ENCODE data around the gene NMNAT1. TPM values are rescaled to one million over a fixed set of nuclear protein-coding genes. Genes with fewer than 3 reads are reported as not detected.

The NMNAT1 gene
- total and polyA plus RNA-seq, 2 of the 8 experiments (the other 6 are each of a cell fraction or from before 2014, with no cell fraction given): 2.0 to 2.5 TPM

- no peak overlapping the region for H3K23ac ChIP-seq (ENCODE audit: insufficient read length)
- H4K91ac ChIP-seq (replicated peaks; ENCODE audit: insufficient read length, low read length): peak overlapping the region; percentile 17
- no peak overlapping the region for H2BK20ac ChIP-seq (ENCODE audit: low read length)
- no peak overlapping the region for H3K18ac ChIP-seq (ENCODE audit: extremely low read depth, low read length)
- H2AFZ ChIP-seq (ENCODE audit: low read length): no peak overlapping the region
- no peak overlapping the region for H3K56ac ChIP-seq (replicated peaks; ENCODE audit: insufficient read length, low read depth, low read length)
- H2BK12ac ChIP-seq (ENCODE audit: low read depth, low read length): no peak overlapping the region
- H3K79me2 ChIP-seq (ENCODE audit: control insufficient read depth in 1 of 2, insufficient read depth in 2 of 2, low read length in 2 of 2): peaks cover 7 to 32% of the 10 kb centered on the region in 2 experiments; a peak in 2 of 4 replicates
- DNase-seq (ENCODE audit: low read depth in 1 of 2, low spot score in 2 of 2) (no peak), FAIRE-seq (no peak)
- no peak for TF ChIP-seq GTF2F1 (IDR thresholded peaks at IDR 0.05; ENCODE audit: borderline replicate concordance, low read depth, low read length)
- no peak for TF ChIP-seq TAF7 (optimal IDR thresholded peaks at IDR 0.05; ENCODE audit: borderline replicate concordance, low read depth, low read length)
- no peak for TF ChIP-seq EGR1 (IDR thresholded peaks at IDR 0.05; ENCODE audit: borderline replicate concordance, low read depth, low read length)
- TF ChIP-seq TAF1 (IDR thresholded peaks at IDR 0.05; ENCODE audit: low read depth, low read length): no peak
- no peak for TF ChIP-seq KDM4A (IDR thresholded peaks at IDR 0.05; ENCODE audit: low read depth, low read length, severe bottlenecking)
- no peak for TF ChIP-seq POU5F1 (IDR thresholded peaks at IDR 0.05; ENCODE audit: low read depth, low read length)
- TF ChIP-seq BRCA1 (IDR thresholded peaks at IDR 0.05; ENCODE audit: low read depth, low read length): no peak
- no peak for TF ChIP-seq KDM5A (IDR thresholded peaks at IDR 0.05; ENCODE audit: low read length)
- no peak overlapping the region for H3K4me2 ChIP-seq (ENCODE audit: insufficient read depth in 1 of 2, low read depth in 2 of 2, low read length in 2 of 2)
- ChIA-PET POLR2A (ENCODE audit: partially characterized antibody) (interaction anchor here (1.3 kb wide), 1 partner anchor 17 kb away, joined by 5 read pairs; no protein-coding TSS in a partner anchor), CTCF (ENCODE audit: partially characterized antibody) (interaction anchor here (0.6 to 3.3 kb wide), 4 partner anchors 17 to 36 kb away, joined by 3 to 13 read pairs (median 6); partner anchors contain the start of gene NMNAT1)
- no peaks in the 10 kb centered on the region for H3K9me3 ChIP-seq (ENCODE audit: insufficient read depth in 2 of 2, low read depth in 1 of 2, low read length in 1 of 2)
- H4K5ac ChIP-seq (ENCODE audit: insufficient read length, low read depth, low read length): no peak overlapping the region
- no peak overlapping the region for H3K14ac ChIP-seq (ENCODE audit: insufficient read length)
- H3K27ac ChIP-seq (ENCODE audit: low read depth, low read length): no peak overlapping the region
- H3K79me1 ChIP-seq (ENCODE audit: low read depth, low read length): peaks cover 13% of the 10 kb centered on the region
- no peak overlapping the region for H2AK5ac ChIP-seq (ENCODE audit: low read depth, low read length)
- no peak overlapping the region for H3K4me3 ChIP-seq (ENCODE audit: extremely low read depth in 1 of 4, insufficient read depth in 2 of 4, low read depth in 3 of 4, low read length in 4 of 4)
- peak overlapping the region; percentile 53; the same call in 1 of the 2 replicates for H4K8ac ChIP-seq (ENCODE audit: extremely low read depth, insufficient read depth, low read length)
- H4K20me1 ChIP-seq (replicated peaks in 1 of 2; ENCODE audit: control insufficient read depth in 1 of 2, insufficient read depth in 2 of 2, low read length in 2 of 2): peaks cover 0 to 2% of the 10 kb centered on the region in 2 experiments
- no peak overlapping the region for H2BK15ac ChIP-seq (ENCODE audit: low read length)
- 91% methylated on average over 5 of the region's 5 CpGs; no CpG with 5 or more reads in 1 of the 2 experiments for WGBS, 2 experiments (ENCODE audit: extremely low coverage in 1 of 2, insufficient coverage in 1 of 2, insufficient read length in 1 of 2, insufficient replicate concordance in 2 of 2, low coverage in 1 of 2, low lambda C conversion rate in 2 of 2, missing lambda C conversion rate in 1 of 2)
- H3K9ac ChIP-seq (replicated peaks in 1 of 4; ENCODE audit: extremely low read depth in 1 of 4, low read depth in 3 of 4, low read length in 3 of 4): no peak overlapping the region; a peak in 1 of 7 replicates
- no peak overlapping the region for H3K4ac ChIP-seq (replicated peaks; ENCODE audit: insufficient read length, low read depth, low read length)
- no peaks in the 10 kb centered on the region for H3K27me3 ChIP-seq (replicated peaks in 1 of 4; ENCODE audit: control insufficient read depth in 3 of 4, extremely low read depth in 1 of 4, insufficient read depth in 3 of 4, low read length in 3 of 4)
- peaks cover 2 to 6% (median 4%) of the 10 kb centered on the region in 4 experiments; a peak in 4 of 7 replicates for H3K4me1 ChIP-seq (replicated peaks in 1 of 4; ENCODE audit: control insufficient read depth in 3 of 4, insufficient read depth in 4 of 4, low read length in 3 of 4)
- H2BK5ac ChIP-seq (ENCODE audit: low read depth, low read length): no peak overlapping the region
- H2BK120ac ChIP-seq (replicated peaks; ENCODE audit: low read depth, low read length): no peak overlapping the region
- H3K23me2 ChIP-seq (ENCODE audit: low read depth, low read length): peaks cover 6% of the 10 kb centered on the region
- H3K36me3 ChIP-seq (ENCODE audit: control insufficient read depth in 2 of 4, insufficient read depth in 4 of 4, low read length in 3 of 4): no peaks in the 10 kb centered on the region
These were observed 35.8 kb upstream of the NMNAT1 start for GRCh38 chr1:9907441-9907840.

Data from H1 (cell line).